ENCODE data around the gene CDCP1.

GRCh38 chr3:45110509-45110833 lies 35.7 kb downstream of the CDCP1 start:
- TF ChIP-seq EP300 (IDR thresholded peaks at IDR 0.05) (no peak), CTCF (IDR thresholded peaks at IDR 0.05) (no peak)

Measured in upper lobe of left lung (tissue), 4 donors.